Pancreas (tissue), 10 donors: Measurements from ENCODE around the gene EIF1B. TPM values are rescaled to one million over a fixed set of nuclear protein-coding genes. Genes with fewer than 3 reads are reported as not detected.
"Not testable (repeated sequence)": the region's sequence is repeated elsewhere in the genome, so short reads cannot be mapped to it uniquely, and the experiment has no call there.

Source experiments
- ATAC-seq, 4 donors: fragments of 200-7000 bp; cut with Tn5 transposase; one replicate each; pipeline versions ENCODE4 v1.8.0 to v1.9.1; 2020; ENCODE audit warnings: mild to moderate bottlenecking in 4 of 4, moderate library complexity in 4 of 4
- DNase-seq, 6 donors: peaks; one replicate each; pipeline ENCODE4 v3.0.0-alpha.2; 2020
- FAIRE-seq: peaks from 2 replicates; lab custom pipeline; 2012; peaks lifted over from hg19 to GRCh38; lab: Jason Lieb, UNC
- H3K27ac ChIP-seq, 4 donors: fragments of 200-600 bp; sonication (generic); 1 replicate in 3 of 4; 2 replicates in 1 of 4; pipeline versions ENCODE4 v1.5.0 to v1.8.0; 2020
- H3K27me3 ChIP-seq, 4 donors: fragments of 200-600 bp; one replicate each; pipeline ENCODE4 v1.8.0; 2021
- H3K36me3 ChIP-seq, 3 donors: fragments of 200-600 bp; sonication (generic) in 1 of 3; one replicate each; pipeline versions ENCODE4 v1.5.0 to v1.8.0; 2020 to 2021
- H3K4me1 ChIP-seq, 3 donors: fragments of 200-600 bp; one replicate each; pipeline ENCODE4 v1.8.0; 2021
- H3K4me3 ChIP-seq, 4 donors: fragments of 200-600 bp; sonication (generic) in 2 of 4; one replicate each; pipeline versions ENCODE4 v1.5.0 to v1.8.0; 2020 to 2021
- H3K9me3 ChIP-seq, 4 donors: fragments of 200-600 bp; one replicate each; pipeline ENCODE4 v1.8.0; 2021
- CTCF ChIP-seq, 4 donors: fragments of 200-600 bp; sonication (generic) in 3 of 4; IDR thresholded peaks; one replicate each; pipeline versions ENCODE4 v1.5.0 to v1.8.0; 2021; ENCODE audit warnings: antibody characterized with exemption in 4 of 4
- WGBS, 2 donors: extraction: QIAGEN DNeasy Blood & Tissue Kit; methylation state at CpG; one replicate each; pipeline ENCODE4 v1.1.7; 2013; 5-methylcytosine and 5-hydroxymethylcytosine counted together
- intact Hi-C, 3 donors: fragments of 100-400 bp; cut with DNase I; formaldehyde crosslinking; loops; one replicate each; pipeline versions ENCODE4 v1.11.1 to v1.14.2; 2022
- polyA plus RNA-seq, 2 donors: library from polyadenylated mRNA; stranded (reverse); fragments of 200-250 nt; gene quantifications; one replicate each; pipeline ENCODE4 v1.2.3, GENCODE V29; 2013
- total RNA-seq, 6 donors: library from RNA; stranded (reverse); fragmentation: NEBNext Ultra II Directional in 4 of 6; extraction: Animal tissue kit (Norgen Biotek cat#: 25700) in 4 of 6; gene quantifications; one replicate each; pipeline versions ENCODE4 v1.2.1 to v1.2.4, GENCODE V29; 2021 to 2023
- donor health status: healthy with polysubstance abuse.
- donor health status: DM: no; HTN: no; CAD: no; lungs with moderate emphysema.
- donor health status: DM: no; HTN: no; CAD: no.
- donor health status: control.
- donor health status: control.
- donor health status: Bipolar disorder and iron deficiency.
- donor health status: DM: yes; HTN: yes; CAD: no.
- donor health status: DM: no; HTN: no; CAD: no.
- donor health status: DM: no; HTN: no; CAD: no.
- donor health status: DM: yes; HTN: yes; CAD: no.

Gene EIF1B
- total and polyA plus RNA-seq, 8 donors: 18.2 to 64.3 (median 20.5) TPM

- no peak for ATAC-seq
- 91% methylated on average over 2 of the region's 2 CpGs for WGBS, 2 donors
- Histone ChIP-seq H3K9me3 (no peaks in the 10 kb centered on the region), H3K36me3 (no peaks in the 10 kb centered on the region), H3K27ac (no peak overlapping the region), H3K4me1 (no peaks in the 10 kb centered on the region), H3K27me3 (no peaks in the 10 kb centered on the region), H3K4me3 (no peak overlapping the region)
- no peak for DNase-seq
- intact Hi-C loops: no loop called here
- no peak for TF ChIP-seq CTCF (IDR thresholded peaks at IDR 0.05)
- no peak for FAIRE-seq
Observed at GRCh38 chr3:40268802-40269524, 40.5 kb upstream of the EIF1B start.

- FAIRE-seq: no peak
- no peak for TF ChIP-seq CTCF (IDR thresholded peaks at IDR 0.05)
Observed at GRCh38 chr3:40278791-40279190, 30.7 kb upstream of the EIF1B start.

GRCh38 chr3:40281995-40282394 lies 27.5 kb upstream of the EIF1B start:
- no peaks in the 10 kb centered on the region for H3K36me3 ChIP-seq
- FAIRE-seq: no peak
- H3K9me3 ChIP-seq: no peaks in the 10 kb centered on the region
- no peak for DNase-seq
- no peak for TF ChIP-seq CTCF (IDR thresholded peaks at IDR 0.05)
- WGBS, 2 donors: 65 to 72% methylated on average over 2 of the region's 2 CpGs
- no peaks in the 10 kb centered on the region for H3K4me1 ChIP-seq
- no peaks in the 10 kb centered on the region for H3K27me3 ChIP-seq
- H3K4me3 ChIP-seq: no peak overlapping the region
- no peak overlapping the region for H3K27ac ChIP-seq
- ATAC-seq: no peak
- intact Hi-C loops: no loop called here

More at GRCh38 chr3:40278791-40279190, 30.7 kb upstream of the EIF1B start:
- Histone ChIP-seq H3K9me3 (no peaks in the 10 kb centered on the region), H3K36me3 (no peaks in the 10 kb centered on the region), H3K4me3 (no peak overlapping the region), H3K27ac (no peak overlapping the region), H3K27me3 (no peaks in the 10 kb centered on the region), H3K4me1 (no peaks in the 10 kb centered on the region)
- intact Hi-C loops: no loop called here
- 0 to 3% methylated on average over 1 of the region's 1 CpG for WGBS, 2 donors
- DNase-seq (no peak), ATAC-seq (no peak)

GRCh38 chr3:40283057-40283456 lies 26.4 kb upstream of the EIF1B start:
- H3K27ac ChIP-seq, FAIRE-seq, H3K36me3 ChIP-seq, intact Hi-C loops, ATAC-seq, H3K27me3 ChIP-seq, H3K4me3 ChIP-seq, DNase-seq, H3K4me1 ChIP-seq, H3K9me3 ChIP-seq: not testable (repeated sequence)
- 96 to 97% methylated on average over 5 of the region's 5 CpGs for WGBS, 2 donors

GRCh38 chr3:40287248-40287647 lies 22.3 kb upstream of the EIF1B start:
- ATAC-seq (no peak), DNase-seq (no peak), FAIRE-seq (no peak)
- no peaks in the 10 kb centered on the region for H3K4me1 ChIP-seq
- no peak overlapping the region for H3K27ac ChIP-seq
- H3K9me3 ChIP-seq: no peaks in the 10 kb centered on the region
- no peaks in the 10 kb centered on the region for H3K36me3 ChIP-seq
- no peak for TF ChIP-seq CTCF (IDR thresholded peaks at IDR 0.05)
- no peaks in the 10 kb centered on the region for H3K27me3 ChIP-seq
- no peak overlapping the region for H3K4me3 ChIP-seq
- WGBS, 2 donors: 87 to 94% methylated on average over 2 of the region's 2 CpGs
- intact Hi-C loops: no loop called here
